ENCODE results near the gene GPHN. TPM values are rescaled to one million over a fixed set of nuclear protein-coding genes. Genes with fewer than 3 reads are reported as not detected.

The GPHN gene
- polyA plus RNA-seq, 4 donors, result 10.0 to 26.2 (median 22.4) TPM

- no peak for FAIRE-seq
These were observed 691.1 kb downstream of the GPHN start for GRCh38 chr14:67199016-67199415.

GRCh38 chr14:67207810-67208209, 699.9 kb downstream of the GPHN start:
- no peak overlapping the region for H3K27ac ChIP-seq (ENCODE audit: low read depth in 1 of 3, low read length in 2 of 3)
- H3K4me1 ChIP-seq (ENCODE audit: control insufficient read depth in 3 of 3, insufficient read depth in 2 of 3, low read depth in 1 of 3, low read length in 2 of 3), result no peaks in the 10 kb centered on the region
- no peaks in the 10 kb centered on the region for H3K27me3 ChIP-seq (ENCODE audit: control insufficient read depth in 3 of 3, insufficient read depth in 3 of 3, low read length in 3 of 3)
- no peak overlapping the region for H3K4me3 ChIP-seq (ENCODE audit: low read depth in 1 of 3, low read length in 3 of 3)
- H3K9me3 ChIP-seq (ENCODE audit: control insufficient read depth in 2 of 2, insufficient read depth in 1 of 2, low read depth in 1 of 2, low read length in 1 of 2), result no peaks in the 10 kb centered on the region
- DNase-seq, result no peak
- H3K36me3 ChIP-seq (ENCODE audit: control insufficient read depth in 3 of 3, insufficient read depth in 2 of 3, low read depth in 1 of 3, low read length in 3 of 3), result no peaks in the 10 kb centered on the region
- WGBS, 3 donors, result 88 to 93% (median 91%) methylated on average over 8 of the region's 8 CpGs
- no peak for FAIRE-seq

More at GRCh38 chr14:67199016-67199415, 691.1 kb downstream of the GPHN start:
- Histone ChIP-seq H3K4me3 (ENCODE audit: low read depth in 1 of 3, low read length in 3 of 3) (no peak overlapping the region), H3K4me1 (ENCODE audit: control insufficient read depth in 3 of 3, insufficient read depth in 2 of 3, low read depth in 1 of 3, low read length in 2 of 3) (no peaks in the 10 kb centered on the region), H3K36me3 (ENCODE audit: control insufficient read depth in 3 of 3, insufficient read depth in 2 of 3, low read depth in 1 of 3, low read length in 3 of 3) (no peaks in the 10 kb centered on the region), H3K27ac (ENCODE audit: low read depth in 1 of 3, low read length in 2 of 3) (no peak overlapping the region), H3K9me3 (ENCODE audit: control insufficient read depth in 2 of 2, insufficient read depth in 1 of 2, low read depth in 1 of 2, low read length in 1 of 2) (no peaks in the 10 kb centered on the region), H3K27me3 (ENCODE audit: control insufficient read depth in 3 of 3, insufficient read depth in 3 of 3, low read length in 3 of 3) (no peaks in the 10 kb centered on the region)
- 92 to 98% (median 97%) methylated on average over 6 of the region's 6 CpGs for WGBS, 3 donors
- DNase-seq, result no peak

DNA sequence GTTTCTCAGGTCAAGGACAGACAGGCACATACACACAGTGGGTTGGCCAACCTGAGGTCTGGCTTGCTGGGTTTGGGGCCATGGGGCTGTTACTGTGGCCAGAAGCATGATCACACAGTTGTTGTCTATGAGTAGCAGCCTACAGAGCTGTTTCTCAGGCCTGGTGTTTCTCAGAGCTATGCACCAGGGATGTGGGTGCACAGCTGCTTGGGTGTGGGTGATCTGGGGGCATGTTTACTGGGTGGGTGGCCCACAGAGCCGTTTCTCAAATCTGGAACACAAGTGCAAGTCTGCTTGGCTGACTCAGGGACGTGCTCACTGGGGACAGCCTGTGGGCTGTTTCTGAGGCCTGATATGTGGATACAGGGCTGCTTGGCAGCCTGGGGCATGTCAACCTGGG, 710.2 kb downstream of the GPHN start:
- peaks cover 0 to 5% (median 0%) of the 10 kb centered on the region in 3 donors for H3K4me1 ChIP-seq (ENCODE audit: control insufficient read depth in 3 of 3, insufficient read depth in 2 of 3, low read depth in 1 of 3, low read length in 2 of 3)
- 56 to 64% (median 56%) methylated on average over 2 of the region's 2 CpGs for WGBS, 3 donors
- H3K36me3 ChIP-seq (ENCODE audit: control insufficient read depth in 3 of 3, insufficient read depth in 2 of 3, low read depth in 1 of 3, low read length in 3 of 3), result no peaks in the 10 kb centered on the region
- H3K27ac ChIP-seq (ENCODE audit: low read depth in 1 of 3, low read length in 2 of 3), result no peak overlapping the region
- H3K27me3 ChIP-seq (ENCODE audit: control insufficient read depth in 3 of 3, insufficient read depth in 3 of 3, low read length in 3 of 3), result no peaks in the 10 kb centered on the region
- H3K4me3 ChIP-seq (ENCODE audit: low read depth in 1 of 3, low read length in 3 of 3), result no peak overlapping the region
- H3K9me3 ChIP-seq (ENCODE audit: control insufficient read depth in 2 of 2, insufficient read depth in 1 of 2, low read depth in 1 of 2, low read length in 1 of 2), result no peaks in the 10 kb centered on the region
- FAIRE-seq (no peak), DNase-seq (no peak)

- Histone ChIP-seq H3K36me3 (ENCODE audit: control insufficient read depth in 3 of 3, insufficient read depth in 2 of 3, low read depth in 1 of 3, low read length in 3 of 3) (no peaks in the 10 kb centered on the region), H3K4me3 (ENCODE audit: low read depth in 1 of 3, low read length in 3 of 3) (no peak overlapping the region), H3K9me3 (ENCODE audit: control insufficient read depth in 2 of 2, insufficient read depth in 1 of 2, low read depth in 1 of 2, low read length in 1 of 2) (no peaks in the 10 kb centered on the region), H3K27me3 (ENCODE audit: control insufficient read depth in 3 of 3, insufficient read depth in 3 of 3, low read length in 3 of 3) (no peaks in the 10 kb centered on the region), H3K4me1 (ENCODE audit: control insufficient read depth in 3 of 3, insufficient read depth in 2 of 3, low read depth in 1 of 3, low read length in 2 of 3) (peaks cover 0 to 5% (median 0%) of the 10 kb centered on the region in 3 donors), H3K27ac (ENCODE audit: low read depth in 1 of 3, low read length in 2 of 3) (no peak overlapping the region)
- 16 to 61% (median 35%) methylated on average over 6 of the region's 6 CpGs for WGBS, 3 donors
- peak; percentile 23 to 56 for DNase-seq
- FAIRE-seq, result no peak
These were observed 713.5 kb downstream of the GPHN start for GRCh38 chr14:67221248-67221981.

DNA sequence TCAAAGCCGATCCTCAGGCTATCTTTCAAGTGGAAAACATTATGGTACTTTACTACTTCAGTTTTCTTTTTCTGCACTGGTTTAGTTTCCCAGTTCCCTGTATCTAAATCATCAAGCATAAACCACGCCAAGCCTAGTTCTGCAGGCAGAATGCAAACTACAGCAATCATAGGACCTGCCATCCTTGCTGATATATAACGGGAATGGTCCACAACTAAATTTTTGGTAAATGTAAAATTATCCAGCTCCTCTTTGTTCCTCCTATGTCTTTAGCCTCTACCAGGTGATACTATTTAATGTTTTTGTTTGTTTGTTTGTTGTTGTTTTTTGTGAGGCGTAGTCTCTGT, 714.0 kb downstream of the GPHN start:
- no peak for DNase-seq
- Histone ChIP-seq H3K27ac (ENCODE audit: low read depth in 1 of 3, low read length in 2 of 3) (no peak overlapping the region), H3K27me3 (ENCODE audit: control insufficient read depth in 3 of 3, insufficient read depth in 3 of 3, low read length in 3 of 3) (no peaks in the 10 kb centered on the region), H3K36me3 (ENCODE audit: control insufficient read depth in 3 of 3, insufficient read depth in 2 of 3, low read depth in 1 of 3, low read length in 3 of 3) (no peaks in the 10 kb centered on the region), H3K9me3 (ENCODE audit: control insufficient read depth in 2 of 2, insufficient read depth in 1 of 2, low read depth in 1 of 2, low read length in 1 of 2) (no peaks in the 10 kb centered on the region), H3K4me1 (ENCODE audit: control insufficient read depth in 3 of 3, insufficient read depth in 2 of 3, low read depth in 1 of 3, low read length in 2 of 3) (peaks cover 0 to 5% (median 0%) of the 10 kb centered on the region in 3 donors), H3K4me3 (ENCODE audit: low read depth in 1 of 3, low read length in 3 of 3) (no peak overlapping the region)
- no peak for FAIRE-seq
- WGBS, 3 donors, result 59 to 82% (median 73%) methylated on average over 4 of the region's 4 CpGs

- H3K9me3 ChIP-seq (ENCODE audit: control insufficient read depth in 2 of 2, insufficient read depth in 1 of 2, low read depth in 1 of 2, low read length in 1 of 2), result no peaks in the 10 kb centered on the region
- H3K36me3 ChIP-seq (ENCODE audit: control insufficient read depth in 3 of 3, insufficient read depth in 2 of 3, low read depth in 1 of 3, low read length in 3 of 3), result no peaks in the 10 kb centered on the region
- WGBS, 3 donors, result 82 to 84% (median 84%) methylated on average over 4 of the region's 4 CpGs
- DNase-seq (no peak), FAIRE-seq (no peak)
- H3K27ac ChIP-seq (ENCODE audit: low read depth in 1 of 3, low read length in 2 of 3), result no peak overlapping the region
- H3K27me3 ChIP-seq (ENCODE audit: control insufficient read depth in 3 of 3, insufficient read depth in 3 of 3, low read length in 3 of 3), result no peaks in the 10 kb centered on the region
- H3K4me3 ChIP-seq (ENCODE audit: low read depth in 1 of 3, low read length in 3 of 3), result no peak overlapping the region
- H3K4me1 ChIP-seq (ENCODE audit: control insufficient read depth in 3 of 3, insufficient read depth in 2 of 3, low read depth in 1 of 3, low read length in 2 of 3), result peaks cover 0 to 5% (median 0%) of the 10 kb centered on the region in 3 donors
These were observed 717.6 kb downstream of the GPHN start for GRCh38 chr14:67225523-67225922.

DNA sequence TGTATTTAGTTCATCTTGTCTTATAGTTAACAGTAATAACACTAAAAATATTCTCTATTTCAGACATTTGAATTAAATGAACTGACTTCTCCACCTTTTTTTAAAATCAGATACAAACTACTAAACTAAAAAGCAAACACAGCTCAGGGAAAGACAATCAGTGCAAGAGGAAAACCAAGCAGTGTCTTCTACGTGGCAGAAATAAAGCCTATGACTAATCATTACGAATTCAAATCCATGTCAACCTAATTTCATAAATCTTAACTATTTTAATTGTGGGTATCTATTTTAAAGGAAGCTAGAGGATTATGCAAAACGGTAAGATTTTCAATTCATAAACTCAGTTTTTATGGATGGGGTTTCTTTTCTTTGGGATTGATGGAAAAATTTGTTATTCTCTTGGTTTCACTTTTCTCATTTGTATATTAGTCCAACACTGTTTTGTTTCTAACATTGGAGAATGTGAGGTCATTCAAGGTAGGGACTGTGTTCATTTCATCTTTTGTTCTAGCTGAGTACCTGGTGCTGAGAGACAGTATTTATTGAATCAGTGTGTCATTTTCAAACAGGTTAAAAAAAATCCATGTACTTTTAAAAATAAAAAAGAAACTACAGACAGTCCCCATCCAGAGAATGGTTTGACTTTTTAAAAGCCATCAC, 720.5 kb downstream of the GPHN start:
- Histone ChIP-seq H3K36me3 (ENCODE audit: control insufficient read depth in 3 of 3, insufficient read depth in 2 of 3, low read depth in 1 of 3, low read length in 3 of 3) (no peaks in the 10 kb centered on the region), H3K27me3 (ENCODE audit: control insufficient read depth in 3 of 3, insufficient read depth in 3 of 3, low read length in 3 of 3) (no peaks in the 10 kb centered on the region), H3K4me3 (ENCODE audit: low read depth in 1 of 3, low read length in 3 of 3) (no peak overlapping the region), H3K9me3 (ENCODE audit: control insufficient read depth in 2 of 2, insufficient read depth in 1 of 2, low read depth in 1 of 2, low read length in 1 of 2) (no peaks in the 10 kb centered on the region), H3K4me1 (ENCODE audit: control insufficient read depth in 3 of 3, insufficient read depth in 2 of 3, low read depth in 1 of 3, low read length in 2 of 3) (no peaks in the 10 kb centered on the region), H3K27ac (ENCODE audit: low read depth in 1 of 3, low read length in 2 of 3) (no peak overlapping the region)
- no peak for FAIRE-seq
- 83 to 89% (median 85%) methylated on average over 3 of the region's 3 CpGs for WGBS, 3 donors
- DNase-seq, result no peak
